Ishikawa (cell line): ENCODE measurements around the gene GALNT9.

Experiments used
- CEBPB ChIP-seq: IDR thresholded peaks from 2 replicates; pipeline ENCODE4 v1.6.1; 2012
- CREB1 ChIP-seq: IDR thresholded peaks from 2 replicates; pipeline ENCODE4 v1.6.1; 2012; ENCODE audit warnings: low read depth
- EGR1 ChIP-seq: IDR thresholded peaks from 2 replicates; pipeline ENCODE4 v1.6.1; 2012
- EP300 ChIP-seq: IDR thresholded peaks from 2 replicates; pipeline ENCODE4 v1.6.1; 2012; ENCODE audit warnings: borderline replicate concordance
- FOXM1 ChIP-seq: IDR thresholded peaks from 2 replicates; pipeline ENCODE4 v1.6.1; 2012; ENCODE audit warnings: low read depth, borderline replicate concordance
- MAX ChIP-seq: IDR thresholded peaks from 2 replicates; pipeline ENCODE4 v1.6.1; 2012
- NFIC ChIP-seq: IDR thresholded peaks from 2 replicates; pipeline ENCODE4 v1.6.1; 2012
- RAD21 ChIP-seq: IDR thresholded peaks from 2 replicates; pipeline ENCODE4 v1.6.1; 2012; ENCODE audit warnings: low read depth
- REST ChIP-seq: IDR thresholded peaks from 2 replicates; pipeline ENCODE4 v1.6.1; 2012; ENCODE audit warnings: low read depth, mild to moderate bottlenecking
- TAF1 ChIP-seq: IDR thresholded peaks from 2 replicates; pipeline ENCODE4 v1.6.1; 2012; ENCODE audit warnings: low read depth, mild to moderate bottlenecking
- TCF12 ChIP-seq: IDR thresholded peaks from 2 replicates; pipeline ENCODE4 v1.6.1; 2012; ENCODE audit warnings: low read depth
- TEAD4 ChIP-seq: IDR thresholded peaks from 2 replicates; pipeline ENCODE4 v1.6.1; 2012
- USF1 ChIP-seq: IDR thresholded peaks from 2 replicates; pipeline ENCODE4 v1.6.1; 2012
- YY1 ChIP-seq: IDR thresholded peaks from 2 replicates; pipeline ENCODE4 v1.6.1; 2012; ENCODE audit warnings: low read depth
- ZBTB7A ChIP-seq: IDR thresholded peaks from 2 replicates; pipeline ENCODE4 v1.6.1; 2012; ENCODE audit warnings: low read depth

The GALNT9 gene

DNA sequence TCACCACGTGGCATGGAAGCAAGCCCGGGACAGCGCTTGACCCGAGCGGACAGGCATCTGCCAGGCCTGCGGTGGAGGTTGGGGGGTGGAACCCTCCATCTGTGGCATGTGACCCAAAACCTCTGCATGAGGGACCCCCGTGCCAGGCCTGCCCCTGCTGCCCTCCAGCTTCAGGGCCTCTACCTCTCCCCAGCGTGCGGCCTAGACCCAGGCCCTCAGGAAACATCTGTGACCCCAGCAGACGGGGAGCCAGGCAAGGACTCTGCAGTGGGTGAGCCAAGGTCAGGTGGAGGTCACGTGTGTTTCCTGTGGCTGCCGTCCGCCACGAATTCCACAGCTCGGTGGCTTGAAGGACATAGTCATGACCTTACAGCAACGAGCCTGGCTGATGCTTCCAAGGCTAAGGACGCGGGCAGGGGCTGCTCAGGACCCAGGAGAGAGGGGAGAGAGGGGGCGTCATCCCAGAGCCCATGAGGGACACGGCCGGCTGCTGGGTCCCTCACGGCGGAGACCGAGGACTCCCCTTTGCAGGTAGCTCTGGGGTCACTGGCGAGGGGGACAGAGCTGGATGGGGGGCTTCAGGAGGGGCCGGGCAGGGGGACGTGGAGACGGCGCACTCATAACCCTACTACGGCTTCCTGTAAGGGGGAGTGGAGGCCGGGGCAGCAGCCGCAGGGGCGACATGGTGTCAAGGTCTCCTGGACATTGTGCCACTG lies 91.5 kb downstream of the GALNT9 start:
- TF ChIP-seq MAX, result no peak
- no peak for TF ChIP-seq TCF12
- TF ChIP-seq YY1, result no peak
- no peak for TF ChIP-seq ZBTB7A
- no peak for TF ChIP-seq FOXM1
- no peak for TF ChIP-seq EGR1
- no peak for TF ChIP-seq RAD21
- TF ChIP-seq EP300, result no peak
- TF ChIP-seq CEBPB, result no peak

- TF ChIP-seq RAD21 (no peak), TCF12 (no peak), REST (no peak), TEAD4 (no peak), MAX (no peak), USF1 (no peak), YY1 (no peak), CREB1 (no peak), CEBPB (no peak), ZBTB7A (no peak), NFIC (no peak), EP300 (no peak), FOXM1 (no peak), EGR1 (no peak), TAF1 (no peak)
Observed at GRCh38 chr12:132236930-132237771, 92.2 kb downstream of the GALNT9 start.

DNA sequence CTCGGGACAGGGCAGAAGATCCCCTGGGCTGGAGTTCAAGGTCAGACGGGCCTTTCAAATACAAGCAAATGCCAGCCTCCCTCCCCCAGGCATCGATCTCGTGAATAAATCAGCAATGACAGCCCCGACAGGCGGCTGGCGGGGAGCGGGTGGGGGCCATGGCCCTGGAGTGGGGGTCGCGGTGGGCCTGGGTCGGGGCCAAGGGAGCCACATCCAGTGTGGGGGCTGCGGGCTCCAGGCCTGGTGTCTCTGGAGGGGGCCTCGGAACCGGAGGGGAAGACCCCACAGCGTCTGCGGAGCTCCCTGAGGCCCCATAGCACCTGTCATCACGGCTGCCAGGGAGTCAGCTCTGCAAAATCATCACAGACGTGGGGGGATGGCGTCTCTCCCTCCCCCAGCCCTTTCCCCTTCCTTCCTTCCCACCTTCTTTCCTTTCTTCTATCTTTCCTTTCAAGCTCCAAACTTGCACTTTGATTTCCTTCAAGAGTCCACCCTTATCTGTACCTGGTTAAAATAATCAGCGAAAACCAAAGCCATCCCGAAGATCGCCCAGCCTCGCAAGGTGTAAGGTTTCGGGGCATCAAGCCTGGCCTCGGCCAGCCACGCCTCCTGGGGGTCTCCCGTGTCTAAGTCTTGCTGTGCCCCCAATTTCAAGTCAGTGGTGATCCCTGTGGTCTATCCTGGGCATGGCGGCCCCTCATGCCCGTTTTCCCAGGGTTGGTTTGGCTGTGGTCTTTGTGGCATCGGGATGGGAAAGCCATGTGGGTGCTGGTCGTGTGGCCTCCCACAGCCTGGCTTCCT lies 93.1 kb downstream of the GALNT9 start:
- no peak for TF ChIP-seq CEBPB
- TF ChIP-seq REST, result no peak
- no peak for TF ChIP-seq MAX
- no peak for TF ChIP-seq EP300
- TF ChIP-seq YY1, result no peak
- no peak for TF ChIP-seq CREB1
- TF ChIP-seq RAD21, result no peak
- TF ChIP-seq NFIC, result no peak

GRCh38 chr12:132235116-132235820 lies 94.1 kb downstream of the GALNT9 start:
- TF ChIP-seq TCF12, result no peak
- TF ChIP-seq ZBTB7A, result no peak

DNA sequence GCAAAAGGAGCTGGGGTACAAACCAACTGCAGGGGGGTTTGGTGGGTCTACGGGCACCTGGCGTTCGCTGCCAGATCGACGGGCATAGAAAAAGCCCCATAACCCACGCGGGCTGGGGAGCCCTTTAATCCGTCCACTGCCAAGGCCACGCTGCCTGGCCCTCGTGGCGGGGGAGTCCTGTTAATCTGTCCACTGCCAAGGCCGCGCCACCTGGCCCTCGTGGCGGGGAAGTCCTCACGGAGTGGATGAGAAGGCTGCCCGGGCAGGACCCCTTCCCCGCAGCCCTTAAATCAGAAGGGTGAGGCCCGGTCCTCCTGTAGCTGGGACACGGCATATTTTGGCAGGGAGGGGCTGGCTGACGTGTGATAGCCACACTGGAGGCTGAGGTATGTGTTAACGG lies 99.0 kb downstream of the GALNT9 start:
- TF ChIP-seq EP300, result no peak
- no peak for TF ChIP-seq YY1
- TF ChIP-seq TCF12, result no peak
- TF ChIP-seq EGR1, result no peak
- no peak for TF ChIP-seq MAX
- TF ChIP-seq REST, result no peak
- TF ChIP-seq CEBPB, result no peak
